ENCODE results near the gene HTR3B. TPM values are rescaled to one million over a fixed set of nuclear protein-coding genes. Genes with fewer than 3 reads are reported as not detected.

The HTR3B gene
- total and polyA plus RNA-seq, 2 of the 4 experiments (the other 2 are of a cell fraction), result not detected

DNA sequence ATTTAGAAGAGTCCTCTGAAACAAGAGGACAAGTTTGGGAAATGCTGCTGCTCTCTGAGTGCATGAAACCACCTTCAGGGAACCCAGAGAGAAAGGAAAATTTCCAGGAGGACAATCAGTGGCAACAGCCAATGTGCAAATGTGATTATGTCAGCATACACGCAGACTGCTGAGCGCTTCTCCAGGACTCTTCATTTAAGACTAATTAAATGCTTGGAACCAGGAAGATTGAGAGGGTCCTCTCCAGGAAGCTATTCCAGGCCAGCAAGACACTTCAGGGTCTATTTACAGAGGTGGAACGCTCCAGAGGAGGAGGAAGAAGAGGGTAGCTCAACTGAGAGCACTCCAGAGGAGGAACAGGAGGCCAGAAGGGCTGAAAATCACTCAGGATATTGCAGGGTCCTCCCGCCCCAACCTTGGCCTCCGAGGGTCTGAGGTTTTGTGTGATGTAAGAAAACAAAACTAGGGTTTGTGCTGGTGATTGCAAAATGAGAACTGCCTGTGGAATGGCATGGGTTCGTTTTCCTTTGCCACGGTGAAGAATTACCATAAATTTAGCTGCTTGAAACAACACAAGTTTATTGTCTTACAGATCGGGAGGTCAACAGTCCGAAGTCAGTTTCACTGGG lies 56.2 kb downstream of the HTR3B start:
- no peak overlapping the region for H2AK9ac ChIP-seq (replicated peaks; ENCODE audit: low read depth, low read length, poor library complexity)
- BruUV-seq (replicated peaks), result no TSS peak
- H2AK5ac ChIP-seq (ENCODE audit: low read depth, low read length), result no peak overlapping the region
- no peak overlapping the region for H2AFZ ChIP-seq (replicated peaks; ENCODE audit: low read length, poor library complexity)
- H2BK15ac ChIP-seq (ENCODE audit: low read depth, low read length), result no peak overlapping the region
- ATAC-seq (ENCODE audit: low read depth) (no peak), DNase-seq (no peak)
- H3K4me3 ChIP-seq (ENCODE audit: insufficient read depth, low read depth, low read length), result no peak overlapping the region
- no peak overlapping the region for H3K23ac ChIP-seq (ENCODE audit: low read depth, low read length)
- WGBS, 2 experiments (ENCODE audit: extremely low coverage in 2 of 2, insufficient read length in 1 of 2), result 45% methylated on average over 5 of the region's 9 CpGs; no CpG with 5 or more reads in 1 of the 2 experiments
- no peak overlapping the region for H3K9ac ChIP-seq (ENCODE audit: low read depth, low read length)
- TF ChIP-seq, protein P1, sequence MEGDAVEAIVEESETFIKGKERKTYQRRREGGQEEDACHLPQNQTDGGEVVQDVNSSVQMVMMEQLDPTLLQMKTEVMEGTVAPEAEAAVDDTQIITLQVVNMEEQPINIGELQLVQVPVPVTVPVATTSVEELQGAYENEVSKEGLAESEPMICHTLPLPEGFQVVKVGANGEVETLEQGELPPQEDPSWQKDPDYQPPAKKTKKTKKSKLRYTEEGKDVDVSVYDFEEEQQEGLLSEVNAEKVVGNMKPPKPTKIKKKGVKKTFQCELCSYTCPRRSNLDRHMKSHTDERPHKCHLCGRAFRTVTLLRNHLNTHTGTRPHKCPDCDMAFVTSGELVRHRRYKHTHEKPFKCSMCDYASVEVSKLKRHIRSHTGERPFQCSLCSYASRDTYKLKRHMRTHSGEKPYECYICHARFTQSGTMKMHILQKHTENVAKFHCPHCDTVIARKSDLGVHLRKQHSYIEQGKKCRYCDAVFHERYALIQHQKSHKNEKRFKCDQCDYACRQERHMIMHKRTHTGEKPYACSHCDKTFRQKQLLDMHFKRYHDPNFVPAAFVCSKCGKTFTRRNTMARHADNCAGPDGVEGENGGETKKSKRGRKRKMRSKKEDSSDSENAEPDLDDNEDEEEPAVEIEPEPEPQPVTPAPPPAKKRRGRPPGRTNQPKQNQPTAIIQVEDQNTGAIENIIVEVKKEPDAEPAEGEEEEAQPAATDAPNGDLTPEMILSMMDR (conservative IDR thresholded peaks at IDR 0.05; ENCODE audit: low read depth, low read length), result no peak
- no peak for TF ChIP-seq MAFK (IDR thresholded peaks at IDR 0.05; ENCODE audit: low read depth, low read length)
- no peak for TF ChIP-seq FOS (IDR thresholded peaks at IDR 0.05; ENCODE audit: low read depth, low read length)
- no peak for TF ChIP-seq SMC3 (IDR thresholded peaks at IDR 0.05; ENCODE audit: low read depth, low read length)
- TF ChIP-seq, protein P2, sequence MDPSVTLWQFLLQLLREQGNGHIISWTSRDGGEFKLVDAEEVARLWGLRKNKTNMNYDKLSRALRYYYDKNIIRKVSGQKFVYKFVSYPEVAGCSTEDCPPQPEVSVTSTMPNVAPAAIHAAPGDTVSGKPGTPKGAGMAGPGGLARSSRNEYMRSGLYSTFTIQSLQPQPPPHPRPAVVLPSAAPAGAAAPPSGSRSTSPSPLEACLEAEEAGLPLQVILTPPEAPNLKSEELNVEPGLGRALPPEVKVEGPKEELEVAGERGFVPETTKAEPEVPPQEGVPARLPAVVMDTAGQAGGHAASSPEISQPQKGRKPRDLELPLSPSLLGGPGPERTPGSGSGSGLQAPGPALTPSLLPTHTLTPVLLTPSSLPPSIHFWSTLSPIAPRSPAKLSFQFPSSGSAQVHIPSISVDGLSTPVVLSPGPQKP (IDR thresholded peaks at IDR 0.05; ENCODE audit: borderline replicate concordance, low read depth, low read length), result no peak
- TF ChIP-seq POLR2A (IDR thresholded peaks at IDR 0.05; ENCODE audit: low read depth, low read length), result no peak
- TF ChIP-seq BHLHE40 (IDR thresholded peaks at IDR 0.05; ENCODE audit: low read depth, low read length), result no peak
- TF ChIP-seq, protein P3, sequence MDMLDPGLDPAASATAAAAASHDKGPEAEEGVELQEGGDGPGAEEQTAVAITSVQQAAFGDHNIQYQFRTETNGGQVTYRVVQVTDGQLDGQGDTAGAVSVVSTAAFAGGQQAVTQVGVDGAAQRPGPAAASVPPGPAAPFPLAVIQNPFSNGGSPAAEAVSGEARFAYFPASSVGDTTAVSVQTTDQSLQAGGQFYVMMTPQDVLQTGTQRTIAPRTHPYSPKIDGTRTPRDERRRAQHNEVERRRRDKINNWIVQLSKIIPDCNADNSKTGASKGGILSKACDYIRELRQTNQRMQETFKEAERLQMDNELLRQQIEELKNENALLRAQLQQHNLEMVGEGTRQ (IDR thresholded peaks at IDR 0.05; ENCODE audit: low read depth, low read length), result no peak
- no peak for TF ChIP-seq RFX5 (IDR thresholded peaks at IDR 0.05; ENCODE audit: low read depth, low read length)
- TF ChIP-seq MAZ (IDR thresholded peaks at IDR 0.05; ENCODE audit: borderline replicate concordance, low read depth, low read length), result no peak
- TF ChIP-seq RCOR1 (IDR thresholded peaks at IDR 0.05; ENCODE audit: insufficient replicate concordance, low read length), result no peak
- no peak for TF ChIP-seq MXI1 (IDR thresholded peaks at IDR 0.05; ENCODE audit: borderline replicate concordance, low read depth, low read length)
- no peak for TF ChIP-seq CHD1 (IDR thresholded peaks at IDR 0.05; ENCODE audit: low read depth, low read length)
- no peak for TF ChIP-seq RAD21 (IDR thresholded peaks at IDR 0.05; ENCODE audit: low read length)
- no peak for TF ChIP-seq NFE2L2 (IDR thresholded peaks at IDR 0.05; ENCODE audit: low read depth, low read length)
- TF ChIP-seq CEBPB (IDR thresholded peaks at IDR 0.05; ENCODE audit: low read depth, low read length), result no peak
- H2BK5ac ChIP-seq (ENCODE audit: low read depth, low read length, poor library complexity, severe bottlenecking), result no peak overlapping the region
- dilution Hi-C loops (cut with HindIII; ENCODE audit: low sequenced_read_pairs, unreplicated experiment) (no loop called here), in situ Hi-C loops (cut with MboI; ENCODE audit: low sequenced_read_pairs) (no loop called here), intact Hi-C loops (cut with micrococcal nuclease) (no loop called here)
- H2BK120ac ChIP-seq (ENCODE audit: low read depth, low read length), result no peak overlapping the region
- H3K56ac ChIP-seq (ENCODE audit: extremely low read depth, insufficient read depth, low read length), result no peak overlapping the region
- no peak overlapping the region for H4K5ac ChIP-seq (ENCODE audit: low read depth, low read length)
- no peak overlapping the region for H3K27ac ChIP-seq (ENCODE audit: insufficient read depth, low read length)
- H3K18ac ChIP-seq (ENCODE audit: low read depth, low read length), result no peak overlapping the region
- H4K91ac ChIP-seq (ENCODE audit: insufficient read depth, low read depth, low read length), result no peak overlapping the region
- H2BK20ac ChIP-seq (ENCODE audit: low read depth, low read length), result no peak overlapping the region
- H3K4me2 ChIP-seq (ENCODE audit: low read depth, low read length), result no peak overlapping the region
- H3K9me3 ChIP-seq (ENCODE audit: control insufficient read depth, insufficient read depth, low read length), result no peaks in the 10 kb centered on the region
- H3K4me1 ChIP-seq (ENCODE audit: control insufficient read depth, insufficient read depth, low read length), result no peaks in the 10 kb centered on the region
- H4K20me1 ChIP-seq (ENCODE audit: insufficient read depth, low read length), result no peaks in the 10 kb centered on the region
- H3K9me1 ChIP-seq (ENCODE audit: insufficient read depth, low read length), result no peaks in the 10 kb centered on the region
- peaks cover 2% of the 10 kb centered on the region; the same call in 1 of the 2 replicates for H3K27me3 ChIP-seq (ENCODE audit: control insufficient read depth, insufficient read depth, low read length)
- no peaks in the 10 kb centered on the region for H3K36me3 ChIP-seq (ENCODE audit: control insufficient read depth, insufficient read depth, low read length)
- no peak overlapping the region for H3K4ac ChIP-seq (ENCODE audit: low read depth, low read length)
- H3K79me1 ChIP-seq (ENCODE audit: low read depth in 1 of 2, low read length in 2 of 2), result no peaks in the 10 kb centered on the region
- ChIA-PET CTCF (no interaction called here), POLR2A (ENCODE audit: unreplicated experiment) (no interaction called here)
- H4K8ac ChIP-seq (ENCODE audit: low read depth in 2 of 2, low read length in 2 of 2), result no peak overlapping the region
- no peak overlapping the region for H3K14ac ChIP-seq (replicated peaks; ENCODE audit: low read depth, low read length)
